ENCODE data around the gene TMED8.

TMED8 gene

GRCh38 chr14:77309131-77309530 lies 67.8 kb downstream of the TMED8 start:
- ChIA-PET CTCF (interaction anchor here (0.7 kb wide), 1 partner anchor 34 kb away, joined by 3 read pairs; no protein-coding TSS in a partner anchor), POLR2A (no interaction called here)
- TF ChIP-seq ZSCAN30 (tag by site-specific recombination; IDR thresholded peaks at IDR 0.05) (no peak), GFI1B (tag by site-specific recombination; IDR thresholded peaks at IDR 0.05) (no peak)
- TF ChIP-seq, protein P1, sequence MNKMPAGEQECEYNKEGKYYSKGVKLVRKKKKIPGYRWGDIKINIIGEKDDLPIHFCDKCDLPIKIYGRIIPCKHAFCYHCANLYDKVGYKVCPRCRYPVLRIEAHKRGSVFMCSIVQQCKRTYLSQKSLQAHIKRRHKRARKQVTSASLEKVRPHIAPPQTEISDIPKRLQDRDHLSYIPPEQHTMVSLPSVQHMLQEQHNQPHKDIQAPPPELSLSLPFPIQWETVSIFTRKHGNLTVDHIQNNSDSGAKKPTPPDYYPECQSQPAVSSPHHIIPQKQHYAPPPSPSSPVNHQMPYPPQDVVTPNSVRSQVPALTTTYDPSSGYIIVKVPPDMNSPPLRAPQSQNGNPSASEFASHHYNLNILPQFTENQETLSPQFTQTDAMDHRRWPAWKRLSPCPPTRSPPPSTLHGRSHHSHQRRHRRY (tag by site-specific recombination; IDR thresholded peaks at IDR 0.05): no peak
- H3K27ac ChIP-seq (ENCODE audit: extremely low read depth, low read depth, low read length): no peak overlapping the region
- H3K4me1 ChIP-seq (ENCODE audit: control insufficient read depth, insufficient read depth, low read length): peaks cover 23% of the 10 kb centered on the region
- no peak overlapping the region for H3K4me3 ChIP-seq (ENCODE audit: low read depth, low read length)
- H3K36me3 ChIP-seq (ENCODE audit: control insufficient read depth in 2 of 2, insufficient read depth in 1 of 2, low read length in 2 of 2): peaks cover 0 to 15% of the 10 kb centered on the region in 2 experiments; a peak in 1 of 3 replicates
- H3K9me3 ChIP-seq (ENCODE audit: control insufficient read depth, insufficient read depth, low read depth, low read length): no peaks in the 10 kb centered on the region

DNA sequence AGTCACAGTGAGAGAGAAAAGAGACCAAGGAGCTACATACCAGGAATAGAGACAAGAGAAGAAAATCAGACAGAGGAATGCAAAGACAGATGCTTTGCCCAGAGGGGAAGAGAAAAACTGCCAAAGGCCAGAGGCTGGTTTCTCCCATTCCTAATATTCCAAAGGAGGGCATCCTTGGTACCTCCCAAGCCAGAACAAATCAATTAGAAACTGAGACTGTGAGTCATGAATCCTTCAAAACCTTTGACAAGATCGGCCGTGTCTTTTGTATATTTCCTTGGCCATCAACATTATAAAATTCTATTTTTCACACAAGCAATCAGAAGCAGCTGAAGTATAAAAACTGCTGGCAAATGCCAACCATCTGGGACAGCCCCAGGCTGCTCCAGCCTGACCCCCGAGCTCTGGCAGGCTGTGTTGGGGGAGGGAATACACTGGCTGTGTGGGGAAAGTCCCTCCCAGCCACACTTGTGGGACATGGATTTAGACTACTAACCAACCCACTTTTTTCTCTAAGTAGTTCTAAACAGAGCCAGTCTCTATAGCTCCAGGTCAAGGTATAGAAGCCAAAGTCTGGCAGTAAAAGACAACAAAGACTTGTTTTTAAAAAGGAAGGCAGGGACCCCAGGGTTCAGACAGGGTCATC lies 69.9 kb downstream of the TMED8 start:
- Histone ChIP-seq H3K27ac (ENCODE audit: extremely low read depth, low read depth, low read length) (peak overlapping the region; percentile 1; the same call in 1 of the 2 replicates), H3K4me1 (ENCODE audit: control insufficient read depth, insufficient read depth, low read length) (peaks cover 25% of the 10 kb centered on the region), H3K36me3 (ENCODE audit: control insufficient read depth in 2 of 2, insufficient read depth in 1 of 2, low read length in 2 of 2) (peaks cover 0 to 18% of the 10 kb centered on the region in 2 experiments; a peak in 1 of 3 replicates), H3K9me3 (ENCODE audit: control insufficient read depth, insufficient read depth, low read depth, low read length) (no peaks in the 10 kb centered on the region), H3K4me3 (ENCODE audit: low read depth, low read length) (no peak overlapping the region)
- TF ChIP-seq ZNF341 (tag by site-specific recombination; IDR thresholded peaks at IDR 0.05; ENCODE audit: low read depth): peak; percentile 75
- TF ChIP-seq PRDM10 (tag by site-specific recombination; IDR thresholded peaks at IDR 0.05): 0 out of 2 replicates have a peak, but pooled peaks have one; percentile 41
- TF ChIP-seq YY1 (tag by site-specific recombination; IDR thresholded peaks at IDR 0.05): no peak
- ChIA-PET CTCF (interaction anchor here (1.2 to 11.9 kb wide), 2 partner anchors 8 to 13 kb away, joined by 5 to 293 read pairs; no protein-coding TSS in a partner anchor), POLR2A (interaction anchor here (1.0 to 1.2 kb wide), 2 partner anchors 9 to 14 kb away, joined by 6 to 7 read pairs; partner anchors contain the start of genes GSTZ1 and POMT2)

- no peak overlapping the region for H3K4me3 ChIP-seq (ENCODE audit: low read depth, low read length)
- TF ChIP-seq ZFHX2 (tag by site-specific recombination; conservative IDR thresholded peaks at IDR 0.05): no peak
- no peak for TF ChIP-seq ZNF398 (tag by site-specific recombination; IDR thresholded peaks at IDR 0.05)
- no peak for TF ChIP-seq ZNF571 (tag by site-specific recombination; IDR thresholded peaks at IDR 0.05)
- no peak for TF ChIP-seq ZNF830 (tag by site-specific recombination; IDR thresholded peaks at IDR 0.05; ENCODE audit: low read depth)
- no peak for TF ChIP-seq ZNF221 (tag by site-specific recombination; IDR thresholded peaks at IDR 0.05; ENCODE audit: borderline replicate concordance)
- peaks cover 0 to 23% of the 10 kb centered on the region in 2 experiments; a peak in 1 of 3 replicates for H3K36me3 ChIP-seq (ENCODE audit: control insufficient read depth in 2 of 2, insufficient read depth in 1 of 2, low read length in 2 of 2)
- H3K4me1 ChIP-seq (ENCODE audit: control insufficient read depth, insufficient read depth, low read length): peaks cover 25% of the 10 kb centered on the region
- ChIA-PET POLR2A (no interaction called here), CTCF (interaction anchor here (11.9 kb wide), 1 partner anchor 8 kb away, joined by 293 read pairs; no protein-coding TSS in a partner anchor)
- no peaks in the 10 kb centered on the region for H3K9me3 ChIP-seq (ENCODE audit: control insufficient read depth, insufficient read depth, low read depth, low read length)
- H3K27ac ChIP-seq (ENCODE audit: extremely low read depth, low read depth, low read length): no peak overlapping the region
Measured at GRCh38 chr14:77306416-77306815, 70.5 kb downstream of the TMED8 start.
